T-helper 1 cell (primary cell): ENCODE data around the gene UBE2R2.
"Not testable (repeated sequence)": the region's sequence is repeated elsewhere in the genome, so short reads cannot be mapped to it uniquely, and the experiment has no call there.

Source experiments
- DNase-seq, 5 donors: peaks; one replicate each; pipeline ENCODE4 v3.0.0-alpha.2; 2012 to 2020

The UBE2R2 gene

DNA sequence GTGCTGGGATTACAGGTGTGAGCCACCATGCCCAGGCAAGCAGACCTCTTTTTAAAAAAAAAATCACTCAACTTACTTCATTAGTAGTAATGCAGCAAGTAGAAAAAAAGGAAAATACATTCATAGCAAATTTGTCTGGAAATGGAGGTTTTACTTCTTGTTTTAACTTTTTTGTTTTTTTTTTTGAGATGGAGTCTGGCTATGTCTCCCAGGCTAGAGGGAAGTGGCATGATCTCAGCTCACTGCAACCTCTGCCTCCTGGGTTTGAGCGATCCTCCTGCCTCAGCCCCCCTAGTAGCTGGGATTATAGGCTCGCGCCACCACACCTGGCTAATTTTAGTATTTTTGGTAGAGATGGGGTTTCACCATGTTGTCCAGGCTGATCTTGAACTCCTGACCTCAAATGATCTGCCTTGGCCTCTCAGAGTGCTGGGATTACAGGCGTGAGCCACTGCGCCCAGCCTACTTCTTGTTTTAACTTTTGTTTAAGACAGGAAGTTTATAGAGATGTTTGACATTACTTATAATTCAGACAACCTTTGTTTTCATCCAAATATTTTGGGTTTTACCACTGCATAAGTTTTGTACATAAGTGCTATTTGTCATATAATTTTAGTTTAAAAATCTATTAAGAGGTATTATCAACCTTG is 26.5 kb downstream of the UBE2R2 start:
- no peak for DNase-seq

DNA sequence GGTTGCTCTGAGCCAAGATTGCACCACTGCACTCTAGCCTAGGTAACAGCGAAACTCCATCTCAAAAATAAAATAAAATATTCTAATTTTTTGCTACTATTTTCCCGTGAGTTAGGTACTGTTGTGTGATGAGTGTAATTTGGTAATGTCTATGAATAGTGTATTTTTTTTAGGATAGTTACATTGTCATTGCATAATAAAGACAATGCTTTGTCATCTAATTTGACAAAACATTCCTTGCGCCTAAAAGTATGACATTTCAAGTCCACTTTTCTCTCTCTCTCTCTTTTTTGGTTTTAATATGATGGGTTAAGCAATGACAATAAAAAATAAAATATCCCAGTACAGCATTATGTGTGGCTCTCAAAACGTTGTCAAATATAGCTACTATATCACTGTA is 29.3 kb downstream of the UBE2R2 start:
- DNase-seq, result no peak

DNA sequence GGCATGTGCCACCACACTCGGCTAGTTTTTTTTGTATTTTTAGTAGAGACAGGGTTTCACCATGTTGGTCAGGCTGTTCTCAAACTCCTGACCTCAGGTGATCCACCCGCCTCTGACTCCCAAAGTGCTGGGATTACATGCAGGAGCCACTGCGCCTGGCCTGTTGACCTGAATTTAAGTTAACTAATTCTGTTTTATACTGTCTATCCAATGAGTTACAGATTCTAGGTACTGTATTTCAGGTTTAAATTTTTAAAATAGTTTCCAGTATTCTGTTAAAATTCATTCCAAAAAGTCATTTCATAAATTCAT is 30.9 kb downstream of the UBE2R2 start:
- not testable (repeated sequence) for DNase-seq

DNA sequence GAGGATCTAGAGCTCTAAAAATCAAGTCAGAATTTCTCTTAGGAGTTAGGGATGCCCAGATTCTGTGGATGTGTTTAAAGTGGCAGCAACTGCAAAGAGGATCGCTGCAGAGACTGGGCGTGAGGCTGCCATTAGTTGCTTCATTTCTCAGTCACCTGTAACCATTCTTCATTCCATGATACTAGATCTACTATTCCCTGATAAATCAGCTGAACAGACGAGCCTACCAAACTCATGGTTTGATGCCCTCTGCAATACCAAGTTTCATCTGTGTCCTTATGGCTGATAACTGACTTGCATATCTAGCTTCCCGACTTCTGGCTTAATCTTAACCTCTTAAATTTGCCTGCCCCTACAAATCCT is 33.3 kb downstream of the UBE2R2 start:
- no peak for DNase-seq

DNA sequence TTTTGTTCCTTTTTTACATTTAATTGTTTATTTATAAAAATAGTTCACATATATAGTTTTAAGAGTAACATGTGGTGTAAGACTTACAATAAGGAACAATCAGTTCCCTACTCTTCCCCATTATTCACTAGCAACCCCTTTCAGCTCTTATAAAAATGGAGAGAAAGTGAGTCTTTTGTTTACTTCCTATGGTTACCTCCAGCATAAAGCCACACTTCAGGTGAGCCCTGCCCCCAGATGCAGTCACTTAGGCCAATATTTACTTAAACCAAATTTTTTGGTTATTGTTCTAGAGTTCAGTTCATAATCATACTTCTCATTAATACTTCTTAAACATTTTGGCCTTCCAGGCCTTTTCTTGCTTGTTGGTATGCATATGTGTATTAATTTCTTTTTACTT is 33.7 kb downstream of the UBE2R2 start:
- no peak for DNase-seq

DNA sequence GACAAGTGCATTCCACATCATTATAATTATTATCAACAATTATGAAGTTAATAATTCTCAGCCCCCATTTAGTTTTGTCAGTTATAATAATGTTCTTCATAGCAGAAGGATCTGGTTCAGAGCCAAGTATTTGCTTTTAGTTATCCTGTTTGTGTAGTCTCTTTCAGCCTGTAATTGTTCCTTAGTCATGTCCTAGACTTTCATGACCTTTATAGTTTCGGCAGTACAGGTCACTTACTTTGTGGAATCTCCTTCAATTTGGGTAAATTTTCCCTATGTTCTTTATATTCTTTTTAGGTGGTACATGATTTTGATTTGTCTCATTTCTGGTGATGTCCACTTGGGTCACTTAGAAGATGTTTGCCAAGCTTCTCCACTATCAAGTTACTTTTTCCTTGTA is 34.3 kb downstream of the UBE2R2 start:
- no peak for DNase-seq

DNA sequence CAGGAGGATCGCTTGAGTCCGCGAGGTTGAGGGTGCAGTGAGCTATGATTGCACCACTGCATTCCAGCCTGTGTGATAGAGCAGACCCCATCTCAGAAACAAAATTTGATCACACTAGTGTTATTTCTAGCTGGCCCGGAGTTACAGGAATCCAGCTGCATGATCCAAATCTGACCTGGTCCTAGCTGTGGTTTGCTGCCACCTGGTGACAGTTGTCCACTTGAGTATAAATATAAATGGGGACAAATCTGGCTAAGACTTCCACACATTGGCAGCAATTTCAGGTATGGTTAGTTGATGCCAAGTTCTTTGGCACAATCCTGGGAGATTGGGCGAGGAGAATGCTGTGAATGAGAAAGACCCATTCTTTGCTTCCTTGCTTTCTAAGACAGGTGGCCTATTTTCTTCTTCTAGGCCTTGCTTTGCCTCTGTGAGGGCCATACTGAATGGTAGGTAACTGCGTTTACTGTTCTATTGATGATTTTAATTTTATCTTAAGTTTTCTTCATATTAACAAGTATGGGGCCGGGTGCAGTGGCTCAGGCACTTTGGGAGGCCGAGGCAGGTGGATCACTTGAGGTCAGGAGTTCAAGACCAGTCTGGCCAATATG is 35.4 kb downstream of the UBE2R2 start:
- DNase-seq, result peak; percentile 22 to 54 (median 36)

DNA sequence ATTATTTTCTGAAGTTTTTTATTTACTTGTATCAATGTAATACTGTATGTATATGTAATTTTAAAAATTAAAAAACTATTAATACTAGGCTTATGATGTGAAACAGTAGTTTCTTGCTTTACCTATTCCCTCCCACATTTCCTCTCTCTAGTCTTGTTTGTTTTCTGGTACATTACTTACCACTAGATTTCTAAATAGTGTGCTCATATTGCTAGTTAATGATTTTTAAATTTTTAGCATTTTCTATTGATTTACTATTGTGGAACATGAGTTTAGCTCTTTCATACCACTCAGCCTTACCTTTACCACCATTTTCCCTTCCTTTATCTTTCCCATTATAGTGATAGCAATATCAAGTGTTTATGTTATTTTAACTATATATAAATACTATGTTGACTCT is 39.3 kb downstream of the UBE2R2 start:
- DNase-seq, result no peak

DNA sequence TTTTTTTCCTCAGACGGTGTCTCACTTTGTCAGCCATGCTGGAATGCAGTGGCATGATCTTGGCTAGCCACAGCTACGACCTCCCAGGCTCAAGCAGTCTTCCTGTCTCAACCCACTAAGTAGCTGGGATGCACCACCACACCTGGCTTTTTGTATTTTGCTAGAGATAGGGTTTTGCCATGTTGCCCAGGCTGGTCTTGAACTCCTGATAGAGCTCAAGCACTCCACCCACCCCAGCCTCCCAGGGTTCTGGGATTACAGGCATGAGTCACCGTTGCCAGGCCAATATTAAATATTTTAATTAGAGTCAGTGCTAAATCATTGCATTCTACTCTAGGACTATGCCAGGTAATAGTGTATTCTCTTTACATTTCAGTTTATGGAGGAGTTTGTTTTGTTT is 41.5 kb downstream of the UBE2R2 start:
- DNase-seq, result no peak

DNA sequence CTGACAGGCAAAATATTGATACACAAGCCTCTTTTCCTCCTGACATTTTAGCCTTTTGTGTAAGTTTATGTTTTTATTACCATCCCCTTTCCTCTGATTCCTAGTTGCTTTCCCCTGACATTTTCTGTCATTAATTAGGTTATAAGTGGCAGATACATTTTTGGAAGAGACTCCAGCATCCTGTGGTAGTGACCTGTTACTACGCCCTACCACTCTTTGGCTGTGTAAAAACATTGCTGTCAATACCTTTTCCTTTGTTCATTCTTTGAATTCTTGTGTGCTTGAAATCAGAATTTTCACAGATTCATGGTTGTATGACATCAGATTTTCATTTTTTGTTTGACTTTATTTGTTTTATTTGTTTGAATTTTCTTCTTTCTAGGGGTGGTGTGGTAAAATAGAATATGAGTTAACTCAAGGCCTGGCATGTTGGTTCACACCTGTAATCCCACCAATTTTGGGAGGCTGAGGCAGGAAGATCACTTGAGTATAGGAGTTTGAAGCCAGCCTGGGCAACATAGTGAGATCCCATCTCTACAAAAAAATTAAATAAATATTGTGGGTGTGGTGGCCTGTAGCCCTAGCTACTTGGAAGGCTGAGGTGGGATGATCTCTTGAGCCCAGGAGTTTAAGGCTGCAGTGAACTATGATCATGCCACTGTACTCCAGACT is 43.4 kb downstream of the UBE2R2 start:
- DNase-seq, result no peak

DNA sequence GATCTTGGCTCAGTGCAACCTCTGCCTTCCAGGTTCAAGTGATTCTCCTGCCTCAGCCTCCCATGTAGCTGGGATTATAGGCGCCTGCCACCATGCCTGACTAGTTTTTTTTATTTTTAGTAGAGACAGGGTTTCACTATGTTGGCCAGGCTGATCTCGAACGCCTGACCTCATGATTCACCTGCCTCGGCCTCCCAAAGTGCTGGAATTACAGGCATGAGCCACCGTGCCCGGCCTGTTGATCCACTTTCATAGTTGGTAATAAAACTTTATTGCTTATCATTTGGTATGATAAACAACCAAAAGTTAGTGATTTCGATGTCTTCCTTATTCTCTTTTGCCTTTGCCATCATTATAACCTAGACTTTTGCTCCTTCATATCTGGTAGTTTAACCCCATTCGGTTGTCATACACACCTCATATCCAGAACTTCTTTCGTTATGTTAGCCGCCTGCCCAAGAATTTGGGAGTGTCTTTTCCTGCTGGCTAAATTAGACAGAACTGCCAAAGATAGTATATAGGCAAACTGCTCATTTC is 45.0 kb downstream of the UBE2R2 start:
- no peak for DNase-seq

DNA sequence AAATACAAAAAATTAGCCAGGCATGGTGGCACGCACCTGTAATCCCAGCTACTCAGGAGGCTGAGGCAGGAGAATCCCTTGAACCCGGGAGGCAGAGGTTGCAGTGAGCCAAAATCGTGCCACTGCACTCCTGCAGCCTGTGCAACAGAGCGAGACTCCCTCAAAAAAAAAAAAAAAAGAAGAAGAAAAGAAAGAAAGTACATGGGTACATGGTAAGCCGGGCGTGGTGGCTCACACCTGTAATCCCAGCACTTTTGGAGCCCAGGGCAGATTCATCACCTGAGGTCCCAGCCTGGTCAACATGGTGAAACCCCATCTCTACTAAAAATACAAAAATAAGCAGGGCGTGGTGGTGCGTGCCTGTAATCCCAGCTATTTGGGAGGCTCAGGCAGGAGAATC is 46.1 kb downstream of the UBE2R2 start:
- DNase-seq, result not testable (repeated sequence)

DNA sequence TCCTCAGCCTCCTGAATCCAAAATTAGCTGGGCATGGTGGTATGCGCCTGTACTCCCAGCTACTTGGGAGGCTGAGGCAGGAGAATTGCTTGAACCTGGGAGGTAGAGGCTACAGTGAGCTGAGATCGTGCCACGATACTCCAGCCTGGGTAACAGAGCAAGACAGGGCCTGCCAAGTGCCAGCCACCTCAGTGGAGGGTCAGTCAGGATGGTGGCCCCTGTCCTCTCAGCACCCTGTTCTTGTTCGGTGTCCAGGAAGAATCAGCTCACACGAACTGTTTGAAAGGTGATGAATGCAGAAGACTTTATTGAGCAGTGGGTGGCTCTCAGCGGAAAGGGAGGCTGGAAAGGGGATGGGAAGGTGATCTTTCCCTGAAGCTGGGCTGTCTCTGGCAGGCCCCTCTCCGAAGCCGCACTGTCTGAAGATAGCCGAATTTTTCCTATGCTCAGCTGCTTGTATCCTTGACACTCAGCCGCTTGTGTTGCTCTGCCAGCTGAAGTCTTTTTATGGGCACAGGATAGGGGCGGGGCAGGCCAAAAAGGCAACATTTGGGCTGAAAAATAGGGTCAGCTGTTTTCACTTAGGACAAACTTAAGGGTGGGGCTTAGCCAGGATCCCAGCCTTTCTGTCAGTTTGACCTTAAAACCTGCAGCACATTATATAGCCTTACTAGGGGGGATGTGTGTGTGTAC is 50.9 kb downstream of the UBE2R2 start:
- DNase-seq, result no peak

DNA sequence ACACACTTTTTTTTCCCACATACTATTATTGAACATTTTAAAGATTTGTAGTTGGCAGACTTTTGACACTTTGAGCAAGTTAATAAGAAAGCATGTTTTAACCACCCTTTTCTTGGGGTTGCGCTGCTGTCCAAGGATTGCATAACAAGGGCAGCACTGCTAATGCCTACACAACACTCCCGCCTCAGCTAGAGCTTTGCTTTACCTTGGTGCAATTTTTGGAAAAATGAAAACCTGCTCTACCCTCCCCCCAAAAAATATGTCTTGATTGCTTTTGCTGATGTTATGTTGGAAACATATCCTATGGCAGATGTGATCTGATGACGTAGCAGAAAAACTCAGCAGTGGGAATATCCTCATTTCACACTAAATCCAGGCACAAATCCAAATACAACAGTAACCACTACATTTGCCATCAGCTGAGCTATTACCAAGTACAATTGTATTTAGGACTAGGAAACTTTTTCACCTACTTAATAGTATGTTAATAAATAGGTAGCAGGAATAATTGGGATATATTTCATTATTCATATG is 51.5 kb downstream of the UBE2R2 start:
- no peak for DNase-seq

DNA sequence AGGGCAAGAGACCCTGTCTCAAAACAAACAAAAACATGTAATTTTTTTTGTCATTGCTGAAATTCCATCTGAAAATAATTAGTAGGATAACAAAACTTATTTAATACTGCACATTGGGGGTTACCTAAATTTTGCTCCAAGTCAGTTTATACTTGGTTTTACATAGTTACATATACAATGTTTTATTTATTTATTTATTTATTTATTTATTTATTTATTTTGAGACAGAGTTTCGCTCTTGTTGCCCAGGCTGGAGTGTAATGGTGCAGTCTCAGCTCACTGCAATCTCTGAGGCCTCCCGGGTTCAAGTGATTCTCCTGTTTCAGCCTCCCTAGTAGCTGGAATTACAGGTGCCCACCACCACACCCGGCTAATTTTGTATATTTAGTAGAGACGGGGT is 52.3 kb downstream of the UBE2R2 start:
- DNase-seq, result not testable (repeated sequence)

DNA sequence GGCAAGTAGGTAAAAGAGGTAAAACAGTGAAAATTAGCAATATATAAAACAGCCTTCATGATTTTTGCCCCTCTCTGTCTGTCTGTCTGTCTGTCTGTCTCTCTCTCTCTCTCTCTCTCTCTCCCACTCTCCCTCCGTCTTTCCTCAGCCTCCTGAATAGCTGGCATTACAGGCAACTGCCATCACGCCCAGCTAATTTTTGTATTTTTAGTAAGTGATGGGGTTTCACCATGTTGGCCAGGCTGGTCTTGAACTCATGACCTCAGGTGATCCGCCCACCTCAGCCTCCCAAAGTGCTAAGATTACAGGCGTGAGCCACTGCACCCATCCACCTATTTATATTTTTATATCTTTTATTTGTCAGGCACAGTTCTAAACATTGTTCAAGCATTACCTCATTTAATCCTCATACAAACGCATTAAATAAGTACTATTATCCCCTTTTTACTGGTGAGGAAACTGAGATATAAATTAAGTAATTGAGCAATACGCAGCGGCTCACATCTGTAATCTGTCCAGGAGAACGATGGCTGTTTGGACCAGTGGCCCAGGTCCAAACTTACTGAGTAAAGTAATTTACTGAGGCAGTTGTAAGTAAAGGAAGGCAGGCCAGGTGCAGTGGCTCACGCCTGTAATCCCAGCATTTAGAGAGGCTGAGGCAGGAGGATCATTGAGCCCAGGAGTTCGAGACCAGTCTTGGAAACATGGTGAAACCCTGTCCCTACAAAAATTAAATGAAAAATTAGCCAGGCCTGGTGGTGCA is 60.9 kb downstream of the UBE2R2 start:
- DNase-seq, result no peak

DNA sequence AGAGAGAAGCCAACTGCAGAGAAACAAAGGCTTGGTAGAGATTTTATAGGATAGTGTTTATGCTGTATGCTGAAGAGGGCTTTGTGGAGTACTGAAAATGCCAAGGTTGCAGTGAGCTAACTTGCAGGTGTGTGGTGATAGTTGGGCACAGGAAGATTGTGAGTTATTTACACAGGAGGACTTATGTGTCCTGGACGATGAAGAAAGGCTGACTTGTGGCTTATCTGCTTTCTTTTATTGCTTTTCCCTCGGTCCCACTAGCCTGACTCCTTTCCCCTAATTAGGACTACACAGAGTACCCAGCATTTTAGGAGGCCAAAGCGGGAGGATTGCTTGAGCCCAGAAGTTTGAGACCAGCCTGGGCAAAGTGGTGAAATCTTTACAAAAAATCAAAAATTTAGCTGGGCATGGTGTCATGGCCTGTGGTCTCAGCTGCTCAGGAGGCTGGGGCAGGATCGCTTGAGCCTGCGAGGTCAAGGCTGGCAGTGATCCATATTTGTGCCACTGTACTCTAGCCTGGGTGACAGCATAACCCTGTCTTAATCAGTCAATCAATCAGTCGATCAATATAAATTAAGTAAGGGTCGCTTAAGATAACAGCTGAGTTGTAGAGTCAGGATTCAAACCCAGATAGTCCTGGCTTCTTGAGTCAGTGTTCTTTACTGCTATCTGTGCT is 61.9 kb downstream of the UBE2R2 start:
- no peak for DNase-seq

DNA sequence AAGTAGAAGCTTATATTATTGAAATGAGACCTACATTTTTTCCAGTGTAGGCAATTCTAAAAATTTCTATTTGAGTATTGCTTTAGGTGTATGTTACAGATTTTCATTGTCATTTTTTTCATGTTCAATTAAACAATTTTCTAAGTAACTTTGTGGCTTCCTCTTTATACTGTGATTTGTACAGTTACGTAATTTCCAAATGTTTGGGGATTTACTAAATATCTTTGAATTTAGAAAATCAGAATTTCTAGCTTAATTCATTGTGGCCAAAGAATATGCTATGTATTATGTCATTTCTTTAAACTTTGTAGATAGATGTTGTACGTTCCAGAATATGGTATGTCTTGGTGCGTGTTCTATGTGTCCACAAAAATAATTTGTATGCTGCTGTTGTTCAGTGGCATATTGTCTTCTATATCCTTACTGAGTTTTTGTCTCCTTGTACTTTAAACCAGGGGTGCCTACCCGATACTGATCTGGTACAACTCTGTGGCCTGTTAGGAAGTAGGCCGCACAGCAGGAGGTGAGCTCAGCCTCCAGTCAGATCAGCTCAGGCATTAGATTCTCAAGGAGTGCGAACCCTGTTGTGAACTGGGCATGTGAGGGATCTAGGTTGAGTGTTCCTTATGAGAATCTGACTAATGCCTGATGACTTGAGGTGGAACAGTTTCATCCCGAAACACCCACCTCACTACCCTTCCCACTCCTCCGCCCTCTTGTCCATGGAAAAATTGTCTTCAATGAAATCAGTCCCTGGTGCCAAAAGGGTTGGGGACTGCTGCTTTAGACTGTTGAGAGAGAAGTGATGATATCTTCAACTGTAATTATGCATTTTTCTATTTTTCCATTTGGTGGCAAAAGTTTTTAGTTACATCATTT is 63.5 kb downstream of the UBE2R2 start:
- no peak for DNase-seq

DNA sequence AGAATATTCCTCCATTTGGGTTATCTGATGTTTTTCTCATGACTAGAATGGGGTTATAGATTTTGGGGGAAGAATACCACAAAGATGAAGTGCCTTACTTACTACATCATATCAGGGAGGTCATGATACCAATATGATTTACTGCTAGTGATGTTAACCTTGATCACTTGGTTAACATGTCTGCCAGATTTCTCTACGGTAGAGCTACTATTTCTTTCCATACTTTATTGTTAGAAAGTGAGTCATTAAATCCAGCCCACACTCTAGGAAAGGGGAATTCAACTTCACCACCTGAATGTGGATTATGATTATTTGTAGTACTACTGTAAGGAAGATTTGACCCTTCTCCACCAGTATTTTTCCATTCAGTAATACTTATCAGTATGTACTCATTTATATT is 64.7 kb downstream of the UBE2R2 start:
- DNase-seq, result no peak

DNA sequence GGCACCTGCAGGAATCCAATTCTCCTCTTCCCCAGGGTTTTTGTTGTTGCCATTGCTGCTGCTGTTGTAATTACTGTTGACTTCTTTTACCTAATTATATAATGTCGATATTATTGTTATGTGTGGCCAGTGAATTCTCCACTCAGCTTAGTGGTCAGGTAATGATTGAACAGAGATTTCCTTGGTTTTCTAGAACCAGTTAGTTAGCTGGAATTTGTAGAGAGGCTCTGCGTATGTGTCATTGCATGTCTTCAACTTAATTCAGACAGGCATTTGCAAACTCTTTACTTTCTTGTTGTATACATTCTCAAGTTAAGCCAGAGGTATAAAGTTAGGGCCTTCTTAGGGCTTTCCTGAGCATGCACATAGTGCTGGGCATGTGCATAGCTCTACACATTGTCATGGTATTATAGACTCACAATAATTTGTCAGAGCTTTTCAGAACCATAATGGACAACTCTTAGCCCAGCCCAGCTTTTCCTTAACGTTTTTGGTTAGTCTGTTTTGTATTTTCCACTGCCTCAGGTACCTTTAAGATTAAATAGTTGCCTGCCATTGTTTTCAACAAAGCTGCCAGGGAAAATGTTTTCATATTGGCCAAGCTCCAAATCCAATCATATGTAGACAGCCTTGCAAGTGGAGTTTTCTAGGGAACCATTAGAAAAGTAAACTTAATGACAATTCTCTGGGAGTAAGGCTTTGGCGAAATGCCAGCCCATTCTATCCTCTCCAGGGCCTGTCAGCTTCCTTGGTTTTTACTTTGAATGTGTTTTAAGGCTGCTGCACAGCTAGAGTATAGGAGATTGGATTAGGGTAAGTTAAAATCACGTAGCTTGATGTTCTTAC is 68.1 kb downstream of the UBE2R2 start:
- DNase-seq, result no peak
